ENCODE data around the gene PHF19.

The PHF19 gene

GRCh38 chr9:120852240-120853010 lies 24.6 kb downstream of the PHF19 start:
- no peak for DNase-seq

GRCh38 chr9:120851449-120851848 lies 25.5 kb downstream of the PHF19 start:
- no peak for DNase-seq

- no peak for DNase-seq
These were observed 26.7 kb downstream of the PHF19 start for GRCh38 chr9:120850315-120850714.

- DNase-seq: no peak
These were observed 30.1 kb downstream of the PHF19 start for GRCh38 chr9:120846906-120847305.

GRCh38 chr9:120846251-120846889 lies 30.6 kb downstream of the PHF19 start:
- peak; percentile 79 for DNase-seq

GRCh38 chr9:120845255-120845654 lies 31.7 kb downstream of the PHF19 start:
- DNase-seq: no peak

GRCh38 chr9:120842685-120843485 lies 34.1 kb downstream of the PHF19 start, which contains the start of gene PSMD5:
Gene PSMD5, minus strand, starts transcription at chr9:120842922. Its CDS starts 13 bp downstream, at chr9:120842909.
- peak; percentile 99 for DNase-seq

- no peak for DNase-seq
These were observed 34.9 kb downstream of the PHF19 start for GRCh38 chr9:120841930-120842684.

- DNase-seq: no peak
These were observed 37.8 kb downstream of the PHF19 start for GRCh38 chr9:120839146-120839545.

GRCh38 chr9:120837921-120838320 lies 39.1 kb downstream of the PHF19 start:
- no peak for DNase-seq

- DNase-seq: no peak
These were observed 43.7 kb downstream of the PHF19 start for GRCh38 chr9:120833325-120833724.

GRCh38 chr9:120832807-120833206 lies 44.2 kb downstream of the PHF19 start:
- no peak for DNase-seq

- DNase-seq: no peak
These were observed 46.1 kb downstream of the PHF19 start for GRCh38 chr9:120830865-120831264.

- DNase-seq: no peak
These were observed 46.8 kb downstream of the PHF19 start for GRCh38 chr9:120830151-120830550.

GRCh38 chr9:120829650-120830049 lies 47.3 kb downstream of the PHF19 start:
- no peak for DNase-seq

- DNase-seq: no peak
These were observed 56.9 kb downstream of the PHF19 start for GRCh38 chr9:120820095-120820494.

- DNase-seq: no peak
These were observed 58.4 kb downstream of the PHF19 start for GRCh38 chr9:120818595-120818994.

GRCh38 chr9:120815075-120815474 lies 61.9 kb downstream of the PHF19 start:
- no peak for DNase-seq

- no peak for DNase-seq
These were observed 68.1 kb downstream of the PHF19 start for GRCh38 chr9:120808931-120809330.

- no peak for DNase-seq
These were observed 69.2 kb downstream of the PHF19 start for GRCh38 chr9:120807607-120808379.

Measured in CD4-positive, alpha-beta T cell treated with Interleukin-17A for 1 hour (primary cell).